ENCODE results near the gene SLC27A3.
"Not testable (repeated sequence)": the region's sequence is repeated elsewhere in the genome, so short reads cannot be mapped to it uniquely, and the experiment has no call there.

The SLC27A3 gene

DNA sequence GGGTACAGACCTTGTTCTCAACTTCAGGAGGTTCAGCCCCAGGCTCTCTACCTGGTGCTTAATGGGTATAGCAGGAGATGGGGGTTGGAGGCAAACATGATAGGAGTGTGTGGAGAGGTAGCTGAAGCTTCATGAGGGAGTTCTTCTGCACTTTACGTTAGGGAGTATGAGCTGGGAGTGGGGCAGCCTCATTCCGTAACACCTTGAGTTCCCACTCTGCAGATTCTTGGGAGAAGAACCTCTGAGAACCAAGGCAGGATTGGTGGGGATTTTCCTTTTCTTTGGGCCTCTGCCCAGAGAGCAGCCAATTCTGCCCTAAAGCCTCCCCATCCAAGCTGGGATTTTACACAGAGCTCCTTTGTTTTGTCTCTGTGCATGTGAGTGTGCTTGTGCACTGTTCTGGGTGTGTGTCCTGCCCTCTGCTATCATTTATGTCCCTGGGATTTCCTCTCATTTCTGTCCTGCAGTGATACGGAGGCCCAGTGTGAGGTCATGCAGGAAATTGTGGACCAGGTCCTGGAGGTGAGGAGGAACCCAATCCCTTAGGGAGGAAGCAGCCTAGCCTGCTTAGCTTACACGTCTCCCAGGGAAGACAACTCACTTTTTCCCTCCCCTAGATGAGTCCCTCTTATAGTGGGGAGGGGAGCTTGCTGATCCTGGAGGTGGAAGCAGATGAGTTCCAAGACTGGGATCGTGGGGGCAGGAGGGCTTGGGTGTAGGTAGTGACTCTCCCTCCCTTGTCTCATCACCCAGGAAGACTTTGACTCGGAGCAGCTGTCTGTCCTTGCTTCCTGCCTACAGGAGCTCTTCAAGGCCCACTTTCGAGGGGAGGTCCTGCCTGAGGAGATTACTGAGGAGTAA is 11.6 kb upstream of the SLC27A3 start:
- DNase-seq = no peak

DNA sequence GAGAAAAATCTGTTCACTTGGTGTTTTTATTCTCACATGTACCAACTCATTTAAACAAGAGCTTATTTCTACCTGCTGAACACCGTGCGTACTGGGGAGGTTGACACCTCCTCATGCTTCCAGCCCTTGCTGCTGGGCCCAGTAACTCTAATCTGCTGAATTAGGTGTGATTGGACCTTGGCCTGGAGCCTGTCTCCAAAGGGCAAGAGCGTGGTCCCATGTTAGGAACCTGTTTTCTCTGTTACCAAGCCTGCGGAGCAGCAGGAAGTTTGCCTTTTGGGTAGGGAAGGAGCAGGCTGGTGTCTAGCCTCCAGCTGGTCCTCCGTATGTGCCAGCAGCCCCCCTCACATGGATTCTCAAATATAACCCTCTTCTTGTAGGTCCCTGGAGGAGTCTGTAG is 10.9 kb upstream of the SLC27A3 start:
- no peak for DNase-seq

GRCh38 chr1:153766663-153767062 is 8.5 kb upstream of the SLC27A3 start:
- DNase-seq = not testable (repeated sequence)

DNA sequence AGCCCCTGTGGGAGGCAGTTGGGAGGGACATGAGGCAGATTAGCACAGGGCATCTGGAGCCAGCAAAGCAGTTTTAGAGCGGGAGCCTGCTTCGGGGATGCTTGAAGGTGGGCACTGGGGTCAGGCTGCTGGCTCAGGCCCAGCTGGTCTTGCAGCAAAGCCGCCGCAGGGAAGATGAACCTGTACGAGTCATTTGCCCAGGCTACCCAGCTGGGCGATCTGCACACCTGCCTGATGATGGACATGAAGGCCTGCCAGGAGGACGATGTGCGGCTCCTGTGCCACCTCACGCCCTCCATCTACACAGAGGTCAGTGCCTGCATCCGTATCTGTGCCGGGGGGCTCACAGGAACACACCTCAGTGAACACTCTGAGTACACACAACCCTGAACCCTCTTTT is 7.7 kb upstream of the SLC27A3 start:
- no peak for DNase-seq

DNA sequence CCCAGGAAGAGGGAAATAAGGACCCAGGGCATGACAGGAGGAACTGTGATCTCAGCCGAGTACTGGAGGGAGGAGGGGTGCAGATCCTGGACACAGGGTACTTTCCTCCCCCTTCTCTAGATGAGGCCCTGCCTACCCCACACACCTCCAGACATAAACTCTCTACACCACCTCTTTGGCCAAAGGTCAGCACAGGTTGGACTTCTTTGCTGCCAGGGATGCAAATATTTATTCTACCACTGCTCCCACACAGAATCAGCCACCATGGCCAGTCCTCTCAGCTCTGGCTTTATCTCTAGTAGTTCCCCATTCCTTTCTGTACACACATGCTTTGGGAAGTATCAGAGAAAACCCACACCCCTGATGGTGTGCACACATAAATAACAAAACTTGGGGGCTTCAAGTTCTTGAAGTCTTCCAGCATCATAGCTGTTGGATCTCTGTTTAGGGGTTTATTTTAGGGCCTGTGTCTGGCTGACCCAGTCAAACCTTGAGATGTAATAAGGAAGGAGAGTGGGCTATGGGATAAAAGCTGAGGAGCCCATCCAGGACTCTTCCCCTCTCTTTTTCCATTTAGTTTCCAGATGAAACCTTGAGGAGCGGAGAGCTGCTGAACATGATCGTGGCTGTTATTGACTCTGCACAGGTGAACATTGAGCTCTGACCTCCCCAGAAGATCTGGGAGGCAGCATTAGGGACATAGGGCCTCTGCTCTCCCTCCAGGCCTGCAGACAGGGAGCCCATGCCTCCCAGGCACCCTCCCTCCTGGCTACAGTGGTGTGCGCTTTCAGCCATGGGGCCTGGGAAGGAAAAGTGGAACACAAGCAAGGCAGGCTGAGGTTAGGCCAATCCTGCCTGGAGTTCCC is 6.7 kb upstream of the SLC27A3 start:
- DNase-seq = no peak

DNA sequence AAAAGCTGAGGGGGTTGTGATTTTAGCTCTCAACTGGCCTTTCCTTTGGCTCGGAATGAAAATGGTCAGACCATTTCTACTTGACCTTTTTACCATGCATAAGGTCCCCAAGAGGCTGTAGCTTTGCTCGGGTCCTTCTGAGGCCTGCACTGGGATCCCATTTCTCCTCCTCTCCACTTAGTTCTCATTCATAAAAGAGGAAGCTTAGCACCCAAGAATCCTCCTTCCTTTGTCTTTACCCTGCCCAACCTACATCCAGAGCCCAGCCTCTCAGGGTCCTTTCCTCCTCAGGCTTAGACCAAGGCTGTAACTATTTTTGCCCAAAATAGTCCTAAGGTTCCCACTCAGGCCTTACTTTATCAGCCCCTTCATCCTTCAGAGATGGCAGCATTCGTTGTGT is 6.0 kb upstream of the SLC27A3 start:
- DNase-seq = no peak

DNA sequence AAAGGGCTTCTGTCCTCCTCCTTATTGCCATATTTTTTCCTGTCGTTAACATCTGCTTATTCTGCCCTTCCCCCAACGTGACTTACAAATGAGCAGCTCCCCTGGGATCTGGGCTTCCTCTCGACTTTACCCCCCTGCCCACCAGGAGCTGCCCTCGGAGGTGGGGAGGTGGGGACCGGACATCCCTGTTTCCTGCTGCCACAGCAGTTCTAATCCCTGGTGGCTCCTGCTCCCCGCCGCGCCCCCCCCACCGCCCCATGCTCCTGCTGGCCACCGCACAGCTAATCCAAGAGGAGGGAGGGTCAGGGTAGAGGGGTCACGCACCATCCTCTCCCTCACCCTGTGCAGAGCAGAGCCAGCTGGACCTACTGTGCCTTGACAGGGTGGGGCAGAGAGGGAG is 4.4 kb upstream of the SLC27A3 start:
- DNase-seq = peak; percentile 15

- no peak for DNase-seq
These were observed 3.9 kb upstream of the SLC27A3 start for GRCh38 chr1:153771261-153771660.

GRCh38 chr1:153771841-153772593 is 3.2 kb upstream of the SLC27A3 start:
- DNase-seq = no peak

GRCh38 chr1:153773096-153773921 is 1.9 kb upstream of the SLC27A3 start:
- no peak for DNase-seq

- no peak for DNase-seq
These were observed 1.1 kb upstream of the SLC27A3 start for GRCh38 chr1:153774026-153774595.

DNA sequence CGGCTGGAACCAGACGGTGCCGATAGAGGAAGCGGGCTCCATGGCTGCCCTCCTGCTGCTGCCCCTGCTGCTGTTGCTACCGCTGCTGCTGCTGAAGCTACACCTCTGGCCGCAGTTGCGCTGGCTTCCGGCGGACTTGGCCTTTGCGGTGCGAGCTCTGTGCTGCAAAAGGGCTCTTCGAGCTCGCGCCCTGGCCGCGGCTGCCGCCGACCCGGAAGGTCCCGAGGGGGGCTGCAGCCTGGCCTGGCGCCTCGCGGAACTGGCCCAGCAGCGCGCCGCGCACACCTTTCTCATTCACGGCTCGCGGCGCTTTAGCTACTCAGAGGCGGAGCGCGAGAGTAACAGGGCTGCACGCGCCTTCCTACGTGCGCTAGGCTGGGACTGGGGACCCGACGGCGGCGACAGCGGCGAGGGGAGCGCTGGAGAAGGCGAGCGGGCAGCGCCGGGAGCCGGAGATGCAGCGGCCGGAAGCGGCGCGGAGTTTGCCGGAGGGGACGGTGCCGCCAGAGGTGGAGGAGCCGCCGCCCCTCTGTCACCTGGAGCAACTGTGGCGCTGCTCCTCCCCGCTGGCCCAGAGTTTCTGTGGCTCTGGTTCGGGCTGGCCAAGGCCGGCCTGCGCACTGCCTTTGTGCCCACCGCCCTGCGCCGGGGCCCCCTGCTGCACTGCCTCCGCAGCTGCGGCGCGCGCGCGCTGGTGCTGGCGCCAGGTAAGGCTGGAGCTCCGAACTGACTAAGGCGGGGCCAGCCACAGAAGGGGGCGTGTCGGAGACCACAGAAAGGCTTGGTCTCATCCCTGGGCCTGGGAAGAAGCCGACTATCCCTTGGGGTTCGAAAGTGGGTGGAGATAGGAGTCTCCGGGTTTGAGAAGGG is 486 bp downstream of the SLC27A3 start:
- DNase-seq = peak; percentile 49

DNA sequence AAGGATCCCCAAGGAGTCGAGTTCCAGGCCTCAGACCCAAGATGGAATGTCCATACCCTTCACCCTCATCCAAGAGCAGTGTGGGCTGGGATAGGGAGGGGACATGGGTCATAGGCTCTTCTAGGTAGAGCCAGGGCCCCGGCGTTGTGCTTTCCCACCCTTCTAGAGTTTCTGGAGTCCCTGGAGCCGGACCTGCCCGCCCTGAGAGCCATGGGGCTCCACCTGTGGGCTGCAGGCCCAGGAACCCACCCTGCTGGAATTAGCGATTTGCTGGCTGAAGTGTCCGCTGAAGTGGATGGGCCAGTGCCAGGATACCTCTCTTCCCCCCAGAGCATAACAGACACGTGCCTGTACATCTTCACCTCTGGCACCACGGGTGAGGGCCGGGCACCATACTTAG is 1.1 kb downstream of the SLC27A3 start:
- no peak for DNase-seq

DNA sequence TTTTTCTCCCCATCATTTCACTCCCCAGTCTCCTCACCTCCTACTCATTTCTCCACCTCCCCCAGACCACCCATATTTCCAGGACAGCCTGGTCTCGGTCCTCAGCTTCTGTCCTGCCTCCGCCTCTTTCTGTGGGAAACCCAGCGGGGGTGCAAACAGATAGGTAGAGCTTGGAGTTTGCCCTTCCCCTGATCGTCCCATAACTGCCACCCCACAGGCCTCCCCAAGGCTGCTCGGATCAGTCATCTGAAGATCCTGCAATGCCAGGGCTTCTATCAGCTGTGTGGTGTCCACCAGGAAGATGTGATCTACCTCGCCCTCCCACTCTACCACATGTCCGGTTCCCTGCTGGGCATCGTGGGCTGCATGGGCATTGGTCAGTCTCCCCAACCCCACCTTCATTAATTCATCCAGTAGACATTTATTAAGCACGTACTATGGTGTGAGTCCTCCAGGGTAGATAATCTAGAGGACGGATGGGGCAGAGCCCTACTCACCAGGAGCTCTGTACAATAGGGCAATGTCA is 1.7 kb downstream of the SLC27A3 start:
- no peak for DNase-seq

DNA sequence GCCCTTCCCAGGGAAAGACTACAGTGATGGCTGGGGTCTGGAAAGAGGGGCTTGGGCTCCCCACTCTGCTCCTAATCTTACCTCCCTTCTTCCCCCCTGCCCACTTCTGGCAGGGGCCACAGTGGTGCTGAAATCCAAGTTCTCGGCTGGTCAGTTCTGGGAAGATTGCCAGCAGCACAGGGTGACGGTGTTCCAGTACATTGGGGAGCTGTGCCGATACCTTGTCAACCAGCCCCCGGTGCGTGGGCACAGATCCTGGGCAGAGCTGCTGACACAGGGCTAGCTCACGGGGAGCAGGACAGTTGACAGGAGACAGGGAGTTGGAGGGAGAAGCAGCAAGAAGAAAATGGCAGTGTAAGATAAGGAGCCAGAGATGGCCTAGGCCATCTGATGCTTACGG is 2.4 kb downstream of the SLC27A3 start:
- no peak for DNase-seq

DNA sequence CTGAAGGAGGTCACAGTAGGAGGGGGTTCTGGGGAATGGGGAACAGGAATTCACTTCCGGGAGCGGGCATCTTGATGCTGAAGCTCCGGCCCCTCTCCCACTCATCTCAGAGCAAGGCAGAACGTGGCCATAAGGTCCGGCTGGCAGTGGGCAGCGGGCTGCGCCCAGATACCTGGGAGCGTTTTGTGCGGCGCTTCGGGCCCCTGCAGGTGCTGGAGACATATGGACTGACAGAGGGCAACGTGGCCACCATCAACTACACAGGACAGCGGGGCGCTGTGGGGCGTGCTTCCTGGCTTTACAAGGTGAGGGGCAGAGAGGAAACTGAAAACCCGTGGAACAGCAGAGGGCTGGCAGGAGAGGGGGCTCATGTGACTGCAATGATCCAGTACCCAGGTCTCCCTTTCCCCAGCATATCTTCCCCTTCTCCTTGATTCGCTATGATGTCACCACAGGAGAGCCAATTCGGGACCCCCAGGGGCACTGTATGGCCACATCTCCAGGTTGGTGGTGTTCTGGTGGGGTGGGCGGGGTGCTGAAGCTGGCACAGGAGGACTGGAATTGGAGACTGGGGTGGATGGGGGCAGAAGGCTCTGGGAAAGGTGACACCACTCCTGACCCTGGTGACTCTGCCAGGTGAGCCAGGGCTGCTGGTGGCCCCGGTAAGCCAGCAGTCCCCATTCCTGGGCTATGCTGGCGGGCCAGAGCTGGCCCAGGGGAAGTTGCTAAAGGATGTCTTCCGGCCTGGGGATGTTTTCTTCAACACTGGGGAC is 3.0 kb downstream of the SLC27A3 start:
- no peak for DNase-seq

DNA sequence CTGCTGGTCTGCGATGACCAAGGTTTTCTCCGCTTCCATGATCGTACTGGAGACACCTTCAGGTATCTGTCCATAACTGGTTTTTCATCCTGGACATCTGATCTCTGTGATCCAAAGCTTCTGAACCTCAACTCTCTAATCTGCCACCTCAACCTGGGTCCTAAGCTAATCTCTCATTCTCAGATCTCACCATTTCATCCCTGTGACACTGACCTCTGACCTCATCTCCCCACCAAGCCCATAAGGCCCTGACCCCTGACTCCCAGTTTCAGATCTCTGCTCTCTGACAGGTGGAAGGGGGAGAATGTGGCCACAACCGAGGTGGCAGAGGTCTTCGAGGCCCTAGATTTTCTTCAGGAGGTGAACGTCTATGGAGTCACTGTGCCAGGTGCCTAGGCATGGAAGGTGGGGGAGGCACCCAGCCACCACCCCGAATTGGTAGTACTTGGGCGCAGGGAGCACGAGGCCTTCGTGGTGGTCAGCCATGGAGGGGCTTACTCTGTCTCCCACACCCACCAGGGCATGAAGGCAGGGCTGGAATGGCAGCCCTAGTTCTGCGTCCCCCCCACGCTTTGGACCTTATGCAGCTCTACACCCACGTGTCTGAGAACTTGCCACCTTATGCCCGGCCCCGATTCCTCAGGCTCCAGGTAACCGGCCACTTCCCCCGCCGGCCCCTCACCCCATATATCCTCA is 3.8 kb downstream of the SLC27A3 start:
- DNase-seq = no peak

- no peak for DNase-seq
These were observed 4.8 kb downstream of the SLC27A3 start for GRCh38 chr1:153779781-153780541.
